Hematopoietic multipotent progenitor cell treated with erythropoietin and hydrocortisone succinate and interleukin-3 and kit ligand, for 15 days (in vitro differentiated cells): ENCODE results near the gene ERO1B.
"Not testable (repeated sequence)": the region's sequence is repeated elsewhere in the genome, so short reads cannot be mapped to it uniquely, and the experiment has no call there.

ENCODE experiments used
- DNase-seq: peaks from one replicate; pipeline ENCODE4 v3.0.0-alpha.2; 2015; ENCODE audit warnings: low spot score

ERO1B gene, protein sequence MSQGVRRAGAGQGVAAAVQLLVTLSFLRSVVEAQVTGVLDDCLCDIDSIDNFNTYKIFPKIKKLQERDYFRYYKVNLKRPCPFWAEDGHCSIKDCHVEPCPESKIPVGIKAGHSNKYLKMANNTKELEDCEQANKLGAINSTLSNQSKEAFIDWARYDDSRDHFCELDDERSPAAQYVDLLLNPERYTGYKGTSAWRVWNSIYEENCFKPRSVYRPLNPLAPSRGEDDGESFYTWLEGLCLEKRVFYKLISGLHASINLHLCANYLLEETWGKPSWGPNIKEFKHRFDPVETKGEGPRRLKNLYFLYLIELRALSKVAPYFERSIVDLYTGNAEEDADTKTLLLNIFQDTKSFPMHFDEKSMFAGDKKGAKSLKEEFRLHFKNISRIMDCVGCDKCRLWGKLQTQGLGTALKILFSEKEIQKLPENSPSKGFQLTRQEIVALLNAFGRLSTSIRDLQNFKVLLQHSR

GRCh38 chr1:236281654-236282424, at the start of gene ERO1B:
ERO1B (minus strand) TSS chr1:236281958; CDS start chr1:236281783, 175 bp downstream.
- peak; percentile 95 for DNase-seq

DNA sequence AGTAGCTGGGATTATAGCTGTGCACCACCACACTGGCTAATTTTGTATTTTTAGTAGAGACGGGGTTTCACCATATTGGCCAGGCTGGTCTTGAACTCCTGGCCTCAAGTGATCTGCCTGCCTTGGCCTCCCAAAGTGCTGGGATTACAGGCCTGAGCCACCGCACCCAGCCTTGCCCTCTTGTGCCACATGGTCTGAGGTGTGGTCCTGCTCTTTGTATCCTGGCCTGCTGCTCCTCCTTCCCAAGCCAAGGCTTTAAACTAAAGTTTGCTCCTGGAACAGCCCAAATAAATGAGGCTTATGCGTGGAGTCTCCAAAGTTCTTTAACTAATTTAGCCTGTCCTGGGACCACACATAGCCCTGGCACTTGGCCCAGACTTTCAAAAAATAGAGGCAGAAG, 49.7 kb upstream of the ERO1B start:
- not testable (repeated sequence) for DNase-seq

GRCh38 chr1:236326432-236326831, 44.7 kb upstream of the ERO1B start:
- DNase-seq: no peak

DNA sequence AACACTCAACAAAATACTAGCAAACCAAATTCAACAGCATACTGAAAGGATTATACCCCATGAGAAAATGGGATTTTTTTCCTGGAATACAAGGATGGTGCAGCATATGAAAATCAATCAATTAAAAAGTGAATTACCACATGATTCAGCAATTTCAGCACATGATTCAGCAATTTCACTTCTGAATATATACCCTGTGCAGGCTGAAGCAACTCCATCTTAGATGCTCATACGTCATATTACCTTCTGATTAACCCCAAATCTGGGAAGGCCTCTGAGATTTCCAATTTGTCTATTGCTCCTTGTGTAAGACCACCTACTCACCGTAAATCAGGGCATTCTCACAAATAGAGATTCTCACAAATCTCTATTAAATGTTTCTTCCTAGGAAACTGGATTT, 43.8 kb upstream of the ERO1B start:
- DNase-seq: no peak

GRCh38 chr1:236323819-236324411, 42.2 kb upstream of the ERO1B start:
- DNase-seq: no peak

DNA sequence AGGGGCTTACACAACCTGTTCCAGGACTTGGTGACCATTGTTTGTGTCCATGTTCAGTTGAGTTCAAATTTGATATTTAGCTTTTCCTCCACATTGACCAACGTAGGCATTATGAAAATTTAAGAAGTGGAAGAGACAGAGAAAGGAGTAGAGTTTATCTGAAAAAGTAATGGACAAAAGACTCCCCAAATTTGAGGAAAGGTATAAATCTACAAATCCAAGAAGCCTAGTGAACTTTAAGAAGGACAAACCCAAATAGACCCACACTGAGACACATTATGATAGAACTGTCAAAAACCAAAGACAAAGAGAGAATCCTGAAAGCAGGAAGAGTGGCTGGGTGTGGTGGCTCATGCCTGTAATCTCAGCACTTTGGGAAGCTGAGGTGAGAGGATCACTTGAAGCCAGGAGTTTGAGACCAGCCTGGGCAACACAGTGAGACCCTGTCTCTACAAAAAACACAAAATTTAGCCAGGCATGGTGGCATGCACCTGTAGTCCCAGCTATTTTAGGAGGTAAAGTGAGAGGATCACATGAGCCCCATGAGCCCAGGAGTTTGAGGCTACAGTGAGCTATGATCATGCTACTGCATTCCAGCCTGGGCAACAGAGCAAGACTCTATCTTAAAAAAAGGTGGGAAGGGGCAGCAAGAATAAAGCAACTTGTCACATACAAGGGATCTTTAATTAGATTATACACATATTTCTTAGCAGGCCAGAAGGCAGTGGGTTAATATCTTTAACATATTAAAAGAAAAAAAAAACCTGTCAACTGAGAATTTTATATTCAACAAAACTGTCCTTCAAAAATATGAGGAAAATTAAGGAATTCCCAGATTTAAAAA, 41.0 kb upstream of the ERO1B start:
- no peak for DNase-seq

DNA sequence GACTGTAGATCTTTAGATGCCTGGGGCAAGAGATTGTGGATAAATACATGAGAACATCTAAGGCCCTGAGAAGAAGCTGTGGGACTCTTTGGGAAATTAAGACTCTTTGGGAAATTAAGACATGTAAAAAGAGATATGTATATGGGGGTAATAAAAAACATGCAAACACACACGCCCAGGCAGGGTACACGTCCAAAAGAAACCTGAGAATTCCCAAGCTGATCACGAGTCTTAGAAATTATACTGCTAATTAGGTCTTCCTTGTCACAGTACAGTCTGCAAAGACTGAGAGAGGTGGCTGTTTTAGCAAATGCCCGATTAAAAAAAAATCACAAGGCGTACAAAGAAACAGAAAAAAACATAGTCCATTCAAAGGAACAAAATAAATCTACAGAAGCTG, 39.3 kb upstream of the ERO1B start:
- no peak for DNase-seq

DNA sequence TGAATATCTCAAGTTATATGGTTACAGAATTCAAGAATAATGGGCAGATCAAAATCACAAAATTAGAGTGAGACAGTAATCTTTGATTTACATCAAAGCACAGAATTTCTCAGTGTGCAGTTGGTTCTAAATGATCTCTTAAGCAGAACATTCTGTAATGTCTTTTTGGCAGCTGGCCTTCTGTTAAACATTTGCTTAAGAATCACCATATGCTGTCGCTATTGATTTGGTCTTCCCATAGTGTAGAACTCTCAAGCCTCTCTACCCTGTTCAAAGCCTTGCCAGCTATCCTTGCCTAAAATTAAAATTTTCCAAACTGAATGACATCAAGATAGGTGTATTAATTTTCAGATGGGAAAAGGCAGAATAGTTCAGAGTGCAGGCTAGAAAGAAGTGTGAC, 38.9 kb upstream of the ERO1B start:
- DNase-seq: no peak

GRCh38 chr1:236320214-236320613, 38.5 kb upstream of the ERO1B start:
- DNase-seq: no peak

DNA sequence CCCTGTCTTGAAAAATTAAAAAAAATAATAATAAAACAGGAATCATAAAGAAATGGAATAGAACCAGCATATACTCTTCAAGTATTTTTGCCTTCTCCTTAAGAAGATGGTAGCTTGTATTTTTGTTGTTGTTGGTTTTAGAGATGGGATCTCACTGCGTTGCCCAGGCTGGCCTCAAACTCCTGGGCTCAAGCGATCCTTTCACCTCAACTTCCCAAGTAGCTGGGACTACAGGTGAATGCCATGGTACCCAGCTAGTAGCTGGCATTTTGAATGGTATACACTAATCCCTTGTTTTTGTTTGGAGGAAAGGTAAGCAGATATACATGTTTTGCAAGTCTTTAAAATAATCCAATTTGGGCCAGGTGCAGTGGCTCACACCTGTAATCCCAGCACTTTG, 34.7 kb upstream of the ERO1B start:
- no peak for DNase-seq

DNA sequence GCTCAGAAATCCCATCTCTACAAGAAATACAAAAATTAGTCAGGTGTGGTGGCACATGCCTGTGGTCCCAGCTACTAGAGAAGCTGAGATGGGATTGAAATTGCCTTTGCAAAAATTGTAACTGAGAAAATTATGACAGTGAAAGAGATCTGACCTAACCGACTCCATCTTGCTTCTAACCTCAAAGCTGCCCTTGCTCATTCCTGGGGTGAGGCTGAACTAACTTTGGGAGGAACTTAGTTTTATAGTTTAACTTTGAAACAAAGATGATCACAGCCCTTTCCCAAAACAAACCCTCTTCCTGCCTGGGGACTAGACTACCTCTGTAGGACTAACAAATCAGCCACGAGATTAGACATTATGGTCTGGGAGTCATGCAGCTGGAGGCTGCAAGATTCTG, 33.8 kb upstream of the ERO1B start:
- DNase-seq: no peak

DNA sequence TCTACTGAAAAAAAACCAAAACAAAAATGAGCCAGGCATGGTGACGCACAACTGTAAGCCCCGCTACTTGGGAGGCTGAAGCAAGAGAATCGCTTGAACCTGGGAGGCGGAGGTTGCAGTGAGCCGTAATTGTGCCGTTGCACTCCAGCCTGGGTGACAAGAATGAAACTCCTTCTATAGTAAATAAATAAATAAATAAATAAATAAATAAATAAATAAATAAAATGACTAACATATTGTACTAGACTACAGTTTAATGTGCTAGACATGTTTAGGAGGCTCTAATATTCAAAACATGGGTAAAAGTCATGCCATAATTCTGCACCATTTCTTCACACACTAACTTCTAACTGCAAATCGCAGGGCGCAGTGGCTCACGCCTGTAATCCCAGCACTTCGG, 33.3 kb upstream of the ERO1B start:
- no peak for DNase-seq

GRCh38 chr1:236314050-236314449, 32.3 kb upstream of the ERO1B start:
- not testable (repeated sequence) for DNase-seq

DNA sequence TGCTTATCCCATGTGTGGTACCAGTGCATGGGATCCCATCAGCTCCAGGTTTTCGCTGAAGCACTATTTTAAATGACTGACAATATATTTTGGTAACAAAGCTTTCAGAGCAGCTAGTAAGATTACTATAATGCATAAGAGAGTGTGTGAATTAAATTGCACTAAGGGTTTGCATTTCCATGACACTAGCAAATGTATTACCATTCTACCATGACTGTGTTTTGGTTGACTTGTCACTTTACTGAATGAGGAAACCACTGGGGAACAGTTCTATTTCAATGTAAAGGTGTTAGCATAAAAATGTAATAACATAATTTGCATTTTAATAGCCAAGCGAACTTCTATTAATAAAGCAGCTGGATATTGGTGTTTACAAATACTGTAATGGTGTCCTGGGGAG, 31.7 kb upstream of the ERO1B start:
- no peak for DNase-seq

- DNase-seq: no peak
Measured at GRCh38 chr1:236311040-236311439, 29.3 kb upstream of the ERO1B start.

DNA sequence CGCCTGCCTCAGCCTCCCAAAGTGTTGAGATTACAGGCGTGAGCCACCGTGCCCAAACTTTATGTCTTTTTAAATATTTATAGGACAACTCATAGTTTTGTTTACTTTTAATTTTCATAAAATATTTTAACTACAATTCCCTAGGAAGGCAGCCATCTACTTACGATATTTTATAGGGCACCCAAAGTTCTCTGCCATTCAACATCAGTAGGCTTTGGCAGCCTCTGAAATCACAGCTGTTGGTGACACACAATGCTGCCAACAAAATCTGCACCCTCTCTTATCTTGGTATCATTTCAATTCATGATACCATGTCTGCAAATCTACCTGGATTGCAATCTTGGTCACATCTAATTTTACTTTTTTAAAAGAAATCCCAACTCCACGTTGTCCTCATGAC, 27.1 kb upstream of the ERO1B start:
- no peak for DNase-seq

DNA sequence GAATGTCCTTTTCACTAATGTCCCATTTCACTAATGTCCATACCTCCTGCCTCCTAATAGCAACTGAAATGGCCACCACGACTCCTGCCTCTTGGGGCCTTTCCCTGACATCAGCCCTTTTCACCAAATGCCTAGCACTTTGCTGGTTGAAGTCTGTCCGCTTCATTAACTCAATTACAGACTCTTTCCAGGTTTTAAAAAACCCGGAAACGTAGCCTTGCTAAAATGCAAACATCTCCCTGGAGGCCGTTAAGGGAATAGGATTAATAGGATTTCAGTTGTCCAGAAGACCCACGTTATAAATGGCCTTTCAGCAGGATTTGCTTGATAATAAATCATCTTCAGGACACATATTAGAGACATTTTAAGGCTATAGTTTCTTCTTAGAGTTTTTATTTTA, 25.7 kb upstream of the ERO1B start:
- DNase-seq: no peak

DNA sequence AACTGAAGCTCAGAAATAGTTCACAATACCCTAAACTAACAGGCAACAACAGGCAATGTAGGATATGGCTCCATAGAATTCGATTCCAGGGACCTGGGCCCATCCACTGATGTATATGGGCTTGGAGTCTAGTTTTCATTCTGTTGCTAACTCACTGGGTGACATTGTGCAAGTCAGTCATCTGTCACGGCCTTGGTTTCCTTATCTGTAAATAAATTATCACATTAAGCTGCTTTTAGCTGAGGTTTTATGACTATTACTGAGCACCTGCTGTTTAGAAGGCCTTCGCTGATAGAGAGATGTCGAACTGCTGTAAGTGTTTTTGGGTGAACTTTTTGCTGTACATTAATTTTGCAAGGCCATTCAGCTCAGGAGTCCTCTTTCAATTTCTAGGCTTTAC, 22.9 kb upstream of the ERO1B start:
- no peak for DNase-seq

GRCh38 chr1:236303675-236304074, 21.9 kb upstream of the ERO1B start:
- no peak for DNase-seq

GRCh38 chr1:236302941-236303340, 21.2 kb upstream of the ERO1B start:
- DNase-seq: no peak

DNA sequence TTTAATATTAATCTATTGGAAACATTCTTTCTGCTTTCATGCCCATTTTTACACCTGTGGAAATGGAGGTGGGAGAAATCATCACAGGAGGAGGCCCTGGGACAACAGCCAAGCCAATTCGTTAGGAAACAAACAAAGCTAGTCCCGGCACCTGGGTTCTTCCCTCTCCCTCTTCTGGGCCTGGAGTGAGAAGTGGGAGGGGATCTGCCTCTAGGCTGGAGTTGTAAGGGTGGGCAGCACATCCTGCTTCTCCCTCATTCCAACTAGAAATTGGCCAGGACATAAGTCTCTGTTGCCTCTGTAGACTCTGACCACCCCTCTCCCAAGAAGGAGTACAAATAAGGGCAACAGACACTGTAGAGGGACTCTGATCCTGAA, 20.2 kb upstream of the ERO1B start:
- DNase-seq: no peak
